NB4 (cell line): ENCODE measurements around the gene AKAP3.
A peak's percentile ranks its signal among the peaks of the same experiment; 100 is the strongest.

Experiments
- DNase-seq: peaks from one replicate; pipeline ENCODE4 v3.0.0; 2010; ENCODE audit warnings: low read depth
- H3K4me3 ChIP-seq: one replicate; pipeline ENCODE4 v1.5.1; 2011; ENCODE audit warnings: mild to moderate bottlenecking, low read depth, low read length, moderate library complexity
- CTCF ChIP-seq: IDR thresholded peaks from one replicate; pipeline ENCODE4 v1.5.1; 2012; ENCODE audit warnings: low read depth, low read length
- MAX ChIP-seq: IDR thresholded peaks from 2 replicates; pipeline ENCODE4 v1.6.1; 2011; ENCODE audit warnings: low read depth, low read length
- MYC ChIP-seq: IDR thresholded peaks from 2 replicates; pipeline ENCODE4 v1.6.1; 2011; ENCODE audit warnings: low read depth, low read length
- POLR2A ChIP-seq: IDR thresholded peaks from 2 replicates; pipeline ENCODE4 v1.6.1; 2011; ENCODE audit warnings: mild to moderate bottlenecking; ENCODE audit not compliant: insufficient read length; ENCODE audit errors: extremely low read depth

AKAP3 gene

GRCh38 chr12:4609071-4609470, 39.8 kb downstream of the AKAP3 start:
- no peak overlapping the region for H3K4me3 ChIP-seq
- no peak for DNase-seq
- no peak for TF ChIP-seq MYC
- no peak for TF ChIP-seq POLR2A
- TF ChIP-seq CTCF, result no peak
- TF ChIP-seq MAX, result no peak

DNA sequence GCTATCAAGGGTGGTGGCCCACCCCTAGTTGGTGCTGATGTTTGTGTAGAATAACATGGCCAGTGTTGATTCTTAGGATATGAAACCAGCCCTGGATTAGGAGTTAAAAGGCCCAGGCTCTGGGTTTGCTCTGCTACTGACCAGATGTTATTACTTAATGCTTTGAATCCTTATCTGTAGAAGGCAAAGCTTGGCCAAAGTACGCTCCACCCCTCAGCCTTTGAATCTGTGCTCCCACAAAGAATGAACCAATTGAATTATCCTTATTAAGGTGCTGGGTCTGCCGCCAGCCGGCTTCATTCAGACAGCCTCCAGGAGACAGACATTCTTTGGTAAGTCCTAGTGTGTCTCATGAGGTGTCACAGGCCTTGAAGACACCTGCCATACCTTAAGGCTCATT, 41.8 kb downstream of the AKAP3 start:
- no peak for TF ChIP-seq MYC
- no peak for TF ChIP-seq MAX
- no peak for TF ChIP-seq POLR2A
- no peak for DNase-seq
- no peak overlapping the region for H3K4me3 ChIP-seq

DNA sequence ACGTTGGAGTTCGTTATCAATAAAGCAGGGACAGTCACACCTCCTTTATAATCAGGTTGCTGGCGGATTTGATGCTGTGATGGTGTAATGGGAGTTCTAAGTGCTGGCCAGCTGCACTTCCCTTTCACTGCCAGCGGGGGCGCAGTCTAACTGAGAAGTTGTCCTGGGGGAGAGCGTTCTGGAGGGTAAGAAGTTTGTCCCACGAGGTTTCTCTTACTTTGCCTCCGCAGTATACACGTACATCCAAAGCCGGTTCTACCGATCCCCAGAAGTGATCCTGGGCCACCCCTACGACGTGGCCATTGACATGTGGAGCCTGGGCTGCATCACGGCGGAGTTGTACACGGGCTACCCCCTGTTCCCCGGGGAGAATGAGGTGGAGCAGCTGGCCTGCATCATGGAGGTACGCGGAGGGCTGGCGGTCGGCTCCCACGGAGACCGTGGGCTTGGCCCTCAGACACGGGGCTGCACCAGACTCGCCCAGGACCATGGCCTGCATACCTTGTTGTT, 44.1 kb downstream of the AKAP3 start:
- H3K4me3 ChIP-seq, result peak overlapping the region; percentile 78
- DNase-seq, result peak; percentile 87
- peak; percentile 22 for TF ChIP-seq POLR2A
- TF ChIP-seq MYC, result no peak
- peak; percentile 97 for TF ChIP-seq CTCF
- TF ChIP-seq MAX, result peak; percentile 58; the same call in 1 of the 2 replicates

DNA sequence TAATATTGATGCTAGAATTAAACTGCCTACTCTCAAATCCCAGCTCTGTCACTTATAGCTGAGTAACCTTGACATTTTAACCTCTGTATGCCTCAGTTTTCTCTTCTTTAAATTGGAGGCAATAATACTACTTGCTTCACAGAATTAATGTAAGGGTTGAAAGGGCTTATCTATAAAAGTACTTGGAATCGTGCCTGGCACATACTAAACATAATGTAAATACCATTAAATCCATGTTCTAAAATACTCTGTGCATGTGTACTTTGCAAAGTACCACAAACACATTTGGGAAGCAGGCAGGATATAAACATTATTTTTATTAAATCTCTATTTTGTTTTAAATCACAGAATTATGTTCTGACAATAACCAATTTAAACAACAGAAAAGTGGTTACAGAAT, 44.9 kb downstream of the AKAP3 start:
- no peak overlapping the region for H3K4me3 ChIP-seq
- no peak for DNase-seq
- TF ChIP-seq MYC (no peak), MAX (no peak), POLR2A (no peak), CTCF (no peak)

DNA sequence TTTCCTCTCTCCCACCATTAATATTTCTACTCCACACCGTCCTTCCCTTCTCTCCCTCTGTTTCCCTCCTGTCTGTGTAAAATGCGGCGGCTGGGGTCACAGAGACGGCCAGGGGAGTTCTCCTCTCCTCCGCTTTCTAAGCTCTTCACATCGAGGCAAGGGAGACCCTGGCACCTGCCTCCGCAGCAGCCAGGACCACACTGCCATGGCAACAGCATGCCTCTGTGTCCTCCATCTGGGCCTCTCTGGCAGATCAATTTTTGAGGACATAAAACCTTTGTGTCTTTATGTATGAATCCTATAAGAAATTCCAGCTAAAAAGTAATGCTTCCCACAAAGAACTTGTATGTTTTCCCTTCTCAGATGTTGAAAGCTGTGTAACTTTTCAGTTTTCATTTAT, 45.4 kb downstream of the AKAP3 start:
- no peak for TF ChIP-seq MYC
- TF ChIP-seq MAX, result no peak
- TF ChIP-seq POLR2A, result no peak
- no peak for TF ChIP-seq CTCF
- H3K4me3 ChIP-seq, result no peak overlapping the region
- no peak for DNase-seq

- DNase-seq, result no peak
- no peak overlapping the region for H3K4me3 ChIP-seq
- no peak for TF ChIP-seq POLR2A
- no peak for TF ChIP-seq MAX
- no peak for TF ChIP-seq CTCF
- TF ChIP-seq MYC, result no peak
Measured at GRCh38 chr12:4595881-4596280, 53.0 kb downstream of the AKAP3 start.
